ENCODE measurements around the gene RAB3A. TPM values are rescaled to one million over a fixed set of nuclear protein-coding genes. Genes with fewer than 3 reads are reported as not detected.

RAB3A gene
- total RNA-seq, 4 donors from 2014 or later, result 0.91 to 2.7 (median 2.1) TPM

DNA sequence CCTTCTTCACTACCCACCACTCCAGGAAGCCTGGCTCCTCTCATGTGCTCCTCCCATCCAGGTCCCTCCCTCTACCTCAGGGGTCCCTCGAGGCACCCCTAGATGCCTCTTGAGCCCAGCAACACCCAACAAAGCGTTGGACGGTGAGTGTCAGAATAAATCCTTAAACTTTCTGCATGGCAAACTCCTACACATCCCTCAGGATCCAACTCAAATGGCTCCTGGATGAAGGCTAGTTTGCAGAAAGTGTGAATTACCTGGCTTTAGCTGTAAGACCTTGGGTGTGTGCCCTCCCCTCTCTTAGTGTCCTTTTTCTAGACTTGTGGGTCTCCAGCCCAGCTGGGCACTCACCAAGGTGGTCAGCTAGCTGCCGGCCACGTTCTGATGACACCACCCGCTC is 5.5 kb downstream of the RAB3A start:
- no peak for TF ChIP-seq POLR2A (IDR thresholded peaks at IDR 0.05)
- TF ChIP-seq, protein P1, sequence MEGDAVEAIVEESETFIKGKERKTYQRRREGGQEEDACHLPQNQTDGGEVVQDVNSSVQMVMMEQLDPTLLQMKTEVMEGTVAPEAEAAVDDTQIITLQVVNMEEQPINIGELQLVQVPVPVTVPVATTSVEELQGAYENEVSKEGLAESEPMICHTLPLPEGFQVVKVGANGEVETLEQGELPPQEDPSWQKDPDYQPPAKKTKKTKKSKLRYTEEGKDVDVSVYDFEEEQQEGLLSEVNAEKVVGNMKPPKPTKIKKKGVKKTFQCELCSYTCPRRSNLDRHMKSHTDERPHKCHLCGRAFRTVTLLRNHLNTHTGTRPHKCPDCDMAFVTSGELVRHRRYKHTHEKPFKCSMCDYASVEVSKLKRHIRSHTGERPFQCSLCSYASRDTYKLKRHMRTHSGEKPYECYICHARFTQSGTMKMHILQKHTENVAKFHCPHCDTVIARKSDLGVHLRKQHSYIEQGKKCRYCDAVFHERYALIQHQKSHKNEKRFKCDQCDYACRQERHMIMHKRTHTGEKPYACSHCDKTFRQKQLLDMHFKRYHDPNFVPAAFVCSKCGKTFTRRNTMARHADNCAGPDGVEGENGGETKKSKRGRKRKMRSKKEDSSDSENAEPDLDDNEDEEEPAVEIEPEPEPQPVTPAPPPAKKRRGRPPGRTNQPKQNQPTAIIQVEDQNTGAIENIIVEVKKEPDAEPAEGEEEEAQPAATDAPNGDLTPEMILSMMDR (IDR thresholded peaks at IDR 0.05), result no peak
- WGBS, 2 donors, result 89 to 91% methylated on average over 6 of the region's 6 CpGs
- H3K4me3 ChIP-seq (ENCODE audit: low read depth, poor library complexity, severe bottlenecking), result no peak overlapping the region
- intact Hi-C loops (cut with DNase I; ENCODE audit: low total_unique reads), result no loop called here
- no peak for DNase-seq (ENCODE audit: low spot score in 2 of 2)

DNA sequence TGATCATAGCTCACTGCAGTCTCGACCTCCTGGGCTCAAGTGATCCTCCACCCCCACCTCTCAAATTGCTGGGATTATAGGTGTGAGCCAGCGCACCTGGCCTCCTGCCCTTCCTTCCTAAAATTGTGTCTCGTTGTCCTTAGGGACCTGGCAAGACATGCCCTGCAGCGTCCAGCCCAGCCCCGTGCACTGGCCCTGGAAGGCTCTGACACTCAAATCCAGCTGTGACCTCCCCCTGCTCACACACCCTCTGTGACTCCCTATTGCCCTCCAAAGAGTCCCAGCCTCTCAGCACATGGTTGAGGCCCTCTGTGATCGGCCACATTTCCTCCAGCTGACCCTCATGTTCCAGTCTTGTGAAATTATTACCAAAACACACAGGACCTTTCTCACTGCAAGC is 5.9 kb downstream of the RAB3A start:
- H3K4me3 ChIP-seq (ENCODE audit: low read depth, poor library complexity, severe bottlenecking), result no peak overlapping the region
- intact Hi-C loops (cut with DNase I; ENCODE audit: low total_unique reads), result no loop called here
- no peak for DNase-seq (ENCODE audit: low spot score in 2 of 2)
- WGBS, 2 donors, result 67 to 73% methylated on average over 6 of the region's 6 CpGs
- TF ChIP-seq, protein P1 (IDR thresholded peaks at IDR 0.05), result no peak
- no peak for TF ChIP-seq POLR2A (IDR thresholded peaks at IDR 0.05)

DNA sequence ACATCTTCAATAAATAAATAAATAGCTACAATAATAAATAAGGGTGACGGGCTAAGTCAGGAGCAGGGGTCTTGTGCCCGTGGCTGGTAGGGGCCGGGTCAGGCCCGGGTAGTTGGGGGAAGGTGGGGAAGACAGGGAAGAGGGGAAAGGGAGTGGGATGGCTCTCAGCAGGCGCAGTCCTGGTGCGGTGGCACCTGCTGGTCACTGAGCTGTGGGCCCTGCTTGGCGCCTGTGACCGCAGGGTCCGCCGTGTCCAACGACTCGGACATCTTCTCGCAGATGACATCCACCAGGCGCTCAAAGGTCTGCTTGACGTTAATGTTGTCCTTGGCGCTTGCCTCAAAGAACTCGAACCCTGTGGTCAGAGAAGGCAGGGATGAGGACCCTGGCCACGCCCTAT is 6.5 kb downstream of the RAB3A start:
- intact Hi-C loops (cut with DNase I; ENCODE audit: low total_unique reads), result no loop called here
- H3K4me3 ChIP-seq (ENCODE audit: low read depth, poor library complexity, severe bottlenecking), result no peak overlapping the region
- DNase-seq (ENCODE audit: low spot score in 2 of 2), result no peak
- 89 to 91% methylated on average over 17 to 18 of the region's 18 CpGs for WGBS, 2 donors
- TF ChIP-seq POLR2A (IDR thresholded peaks at IDR 0.05), result no peak
- TF ChIP-seq, protein P1 (IDR thresholded peaks at IDR 0.05), result no peak

DNA sequence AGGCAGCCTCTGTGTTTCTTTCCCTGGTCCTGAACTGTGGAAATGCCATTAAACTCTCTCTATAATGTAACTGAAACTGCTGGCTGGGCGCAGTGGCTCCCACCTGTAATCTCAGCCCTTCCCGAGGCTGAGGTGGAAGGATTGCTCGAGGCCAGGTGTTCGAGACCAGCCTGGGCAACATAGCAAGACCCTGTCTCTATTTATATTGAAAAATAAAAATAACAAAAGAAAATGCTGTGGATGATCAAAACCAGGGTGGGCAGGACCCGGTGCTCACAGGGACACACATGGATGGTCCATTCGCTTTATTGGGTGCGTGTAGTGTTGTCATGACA is 7.4 kb downstream of the RAB3A start:
- intact Hi-C loops (cut with DNase I; ENCODE audit: low total_unique reads), result no loop called here
- H3K4me3 ChIP-seq (ENCODE audit: low read depth, poor library complexity, severe bottlenecking), result no peak overlapping the region
- DNase-seq (ENCODE audit: low spot score in 2 of 2), result no peak
- TF ChIP-seq, protein P1 (IDR thresholded peaks at IDR 0.05), result no peak
- no peak for TF ChIP-seq POLR2A (IDR thresholded peaks at IDR 0.05)
- 85 to 90% methylated on average over 7 of the region's 7 CpGs for WGBS, 2 donors

DNA sequence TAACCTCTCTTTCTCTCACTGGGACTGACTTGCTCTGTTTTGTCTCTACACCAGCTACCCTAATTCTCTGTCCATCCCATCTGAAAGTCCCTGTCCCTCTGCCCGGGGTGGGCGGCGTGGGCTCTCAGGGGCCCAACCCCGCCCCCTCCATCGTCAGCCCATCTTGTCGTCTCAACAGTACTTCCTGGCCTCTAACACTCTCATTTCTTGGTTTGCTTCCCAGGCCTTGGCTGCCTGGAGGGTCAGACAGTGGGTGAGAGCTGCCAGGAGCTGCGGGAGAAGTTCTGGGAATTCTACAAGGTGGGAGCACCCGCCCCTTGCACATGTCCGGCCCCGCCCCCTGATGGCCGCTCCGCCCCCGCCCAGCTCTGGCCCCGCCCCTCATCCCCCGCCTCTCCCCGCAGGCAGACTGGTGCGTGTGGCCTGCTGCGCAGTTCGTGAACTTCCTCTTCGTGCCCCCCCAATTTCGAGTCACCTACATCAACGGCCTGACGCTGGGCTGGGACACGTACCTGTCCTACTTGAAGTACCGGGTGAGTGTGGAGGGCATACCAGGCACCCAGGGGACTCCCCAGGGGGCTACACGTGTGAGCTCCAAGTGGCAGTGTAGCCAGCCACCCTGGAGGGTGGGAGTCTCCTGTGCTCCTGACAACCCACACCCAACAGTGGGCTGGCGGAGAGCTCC is 9.1 kb downstream of the RAB3A start:
- intact Hi-C loops (cut with DNase I; ENCODE audit: low total_unique reads), result no loop called here
- no peak for DNase-seq (ENCODE audit: low spot score in 2 of 2)
- TF ChIP-seq POLR2A (IDR thresholded peaks at IDR 0.05), result no peak
- TF ChIP-seq, protein P1 (IDR thresholded peaks at IDR 0.05), result no peak
- no peak overlapping the region for H3K4me3 ChIP-seq (ENCODE audit: low read depth, poor library complexity, severe bottlenecking)
- 18 to 26% methylated on average over 16 to 27 of the region's 27 CpGs for WGBS, 2 donors

DNA sequence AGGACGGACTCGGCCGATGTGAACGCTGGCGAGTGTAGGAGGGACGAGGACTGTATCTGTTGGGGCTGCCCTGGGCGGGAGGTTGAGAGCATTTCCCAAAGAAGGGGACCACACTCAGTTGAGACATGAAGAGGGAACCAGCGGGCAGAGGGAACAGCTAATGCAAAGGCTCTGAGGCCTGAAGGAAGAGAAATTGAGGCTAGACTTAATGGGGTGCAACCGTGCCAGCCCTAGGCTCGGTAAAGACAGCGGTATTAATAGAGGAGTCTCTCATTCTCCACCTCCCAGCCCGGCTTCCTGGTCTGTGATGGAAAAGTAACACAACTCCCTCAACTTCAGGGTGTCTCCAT is 9.7 kb downstream of the RAB3A start:
- WGBS, 2 donors, result 44 to 57% methylated on average over 12 of the region's 12 CpGs
- TF ChIP-seq POLR2A (IDR thresholded peaks at IDR 0.05), result no peak
- TF ChIP-seq, protein P1 (IDR thresholded peaks at IDR 0.05), result no peak
- H3K4me3 ChIP-seq (ENCODE audit: low read depth, poor library complexity, severe bottlenecking), result no peak overlapping the region
- intact Hi-C loops (cut with DNase I; ENCODE audit: low total_unique reads), result no loop called here
- no peak for DNase-seq (ENCODE audit: low spot score in 2 of 2)
